Neural crest cell (in vitro differentiated cells): ENCODE data around the gene FAM50B. TPM values are rescaled to one million over a fixed set of nuclear protein-coding genes. Genes with fewer than 3 reads are reported as not detected.

ENCODE experiments used
- DNase-seq: peaks from one replicate; pipeline ENCODE4 v3.0.0; 2021; ENCODE audit warnings: low read depth, mixed read lengths, low spot score
- H3K27ac Mint-ChIP-seq: one replicate; pipeline ENCODE4 v1.8.0; 2021; ENCODE audit warnings: mild to moderate bottlenecking, mixed read lengths; ENCODE audit not compliant: unreplicated experiment
- H3K27me3 Mint-ChIP-seq: 2 replicates; pipeline ENCODE4 v1.8.0; 2021; ENCODE audit warnings: low read depth, mild to moderate bottlenecking, mixed read lengths
- H3K36me3 Mint-ChIP-seq: 2 replicates; pipeline ENCODE4 v1.8.0; 2021; ENCODE audit warnings: low read depth, mild to moderate bottlenecking, mixed read lengths
- H3K4me1 Mint-ChIP-seq: 2 replicates; pipeline ENCODE4 v1.8.0; 2021; ENCODE audit warnings: mixed read lengths
- H3K4me3 Mint-ChIP-seq: one replicate; pipeline ENCODE4 v1.8.0; 2021; ENCODE audit warnings: mild to moderate bottlenecking, mixed read lengths
- H3K9me3 Mint-ChIP-seq: 2 replicates; pipeline ENCODE4 v1.8.0; 2021; ENCODE audit warnings: mixed read lengths
- CTCF ChIP-seq: fragments of 200-600 bp; sonication (generic); conservative IDR thresholded peaks from 2 replicates; pipeline ENCODE4 v1.5.0; 2021; ENCODE audit warnings: antibody characterized with exemption, mild to moderate bottlenecking
- total RNA-seq: library from RNA; stranded (reverse); gene quantifications from 2 replicates; pipeline ENCODE4 v1.2.1, GENCODE V29; 2021

FAM50B gene
- total RNA-seq, 1 donor from 2014 or later = 2.9 TPM

GRCh38 chr6:3808759-3809514, 40.2 kb upstream of the FAM50B start:
- DNase-seq = no peak
- H3K27ac Mint-ChIP-seq = no peak overlapping the region
- no peak for TF ChIP-seq CTCF
- peaks cover 16% of the 10 kb centered on the region for H3K4me1 Mint-ChIP-seq
- no peaks in the 10 kb centered on the region for H3K27me3 Mint-ChIP-seq
- H3K36me3 Mint-ChIP-seq = no peaks in the 10 kb centered on the region
- no peaks in the 10 kb centered on the region for H3K9me3 Mint-ChIP-seq
- no peak overlapping the region for H3K4me3 Mint-ChIP-seq

- no peaks in the 10 kb centered on the region for H3K9me3 Mint-ChIP-seq
- no peak for DNase-seq
- H3K27me3 Mint-ChIP-seq = no peaks in the 10 kb centered on the region
- H3K4me1 Mint-ChIP-seq = peaks cover 14% of the 10 kb centered on the region
- no peak overlapping the region for H3K4me3 Mint-ChIP-seq
- TF ChIP-seq CTCF = no peak
- H3K27ac Mint-ChIP-seq = no peak overlapping the region
- H3K36me3 Mint-ChIP-seq = no peaks in the 10 kb centered on the region
Observed at GRCh38 chr6:3809515-3809891, 39.7 kb upstream of the FAM50B start.

- H3K27ac Mint-ChIP-seq = no peak overlapping the region
- peaks cover 14% of the 10 kb centered on the region for H3K4me1 Mint-ChIP-seq
- no peak for TF ChIP-seq CTCF
- H3K4me3 Mint-ChIP-seq = no peak overlapping the region
- no peaks in the 10 kb centered on the region for H3K9me3 Mint-ChIP-seq
- H3K27me3 Mint-ChIP-seq = no peaks in the 10 kb centered on the region
- H3K36me3 Mint-ChIP-seq = no peaks in the 10 kb centered on the region
- no peak for DNase-seq
Observed at GRCh38 chr6:3809982-3810381, 39.2 kb upstream of the FAM50B start.

- DNase-seq = no peak
- H3K36me3 Mint-ChIP-seq = no peaks in the 10 kb centered on the region
- TF ChIP-seq CTCF = no peak
- H3K9me3 Mint-ChIP-seq = no peaks in the 10 kb centered on the region
- no peaks in the 10 kb centered on the region for H3K27me3 Mint-ChIP-seq
- no peak overlapping the region for H3K4me3 Mint-ChIP-seq
- H3K27ac Mint-ChIP-seq = no peak overlapping the region
- H3K4me1 Mint-ChIP-seq = peaks cover 14% of the 10 kb centered on the region
Observed at GRCh38 chr6:3811191-3811590, 38.0 kb upstream of the FAM50B start.

GRCh38 chr6:3812596-3812995, 36.6 kb upstream of the FAM50B start:
- Mint-ChIP-seq H3K4me1 (peaks cover 14% of the 10 kb centered on the region), H3K9me3 (no peaks in the 10 kb centered on the region), H3K27me3 (no peaks in the 10 kb centered on the region)

More at GRCh38 chr6:3812596-3812995, 36.6 kb upstream of the FAM50B start:
- no peak for DNase-seq
- TF ChIP-seq CTCF = no peak
- H3K4me3 Mint-ChIP-seq = no peak overlapping the region
- no peaks in the 10 kb centered on the region for H3K36me3 Mint-ChIP-seq
- H3K27ac Mint-ChIP-seq = no peak overlapping the region
